Gastrocnemius medialis (tissue), 4 donors: ENCODE data around the gene ADAMTSL1. TPM values are rescaled to one million over a fixed set of nuclear protein-coding genes. Genes with fewer than 3 reads are reported as not detected.

ENCODE experiments used
- ATAC-seq, 2 donors: fragments of 150-250 bp; one replicate each; pipeline ENCODE4 v1.9.1; 2016
- DNase-seq, 2 donors: peaks; one replicate each; pipeline ENCODE4 v3.0.0-alpha.2; 2019
- H3K27ac ChIP-seq, 4 donors: fragments of 200-600 bp; sonication (generic); 1 replicate in 1 of 4; 2 replicates in 3 of 4; pipeline ENCODE4 v1.5.1; 2016 to 2018; ENCODE audit warnings: mild to moderate bottlenecking in 2 of 4, moderate library complexity in 1 of 4
- H3K27me3 ChIP-seq, 3 donors: fragments of 200-600 bp; sonication (generic) in 2 of 3; 1 replicate in 1 of 3; 2 replicates in 2 of 3; pipeline versions ENCODE4 v1.5.1 to v1.6.0; 2016 to 2019; ENCODE audit warnings: mild to moderate bottlenecking in 1 of 3, moderate library complexity in 1 of 3
- H3K36me3 ChIP-seq, 2 donors: fragments of 200-600 bp; sonication (generic) in 1 of 2; one replicate each; pipeline ENCODE4 v1.5.1; 2017 to 2018
- H3K4me1 ChIP-seq, 2 donors: fragments of 200-600 bp; sonication (generic) in 1 of 2; one replicate each; pipeline ENCODE4 v1.5.1; 2016 to 2017; ENCODE audit warnings: mild to moderate bottlenecking in 2 of 2
- H3K4me3 ChIP-seq, 4 donors: fragments of 200-600 bp; sonication (generic) in 3 of 4; 1 replicate in 1 of 4; 2 replicates in 3 of 4; pipeline ENCODE4 v1.5.1; 2016 to 2019; ENCODE audit warnings: mild to moderate bottlenecking in 2 of 4
- H3K9me3 ChIP-seq, 3 donors: fragments of 200-600 bp; sonication (generic) in 2 of 3; 1 replicate in 1 of 3; 2 replicates in 2 of 3; pipeline ENCODE4 v1.5.1; 2016 to 2019
- CTCF ChIP-seq, 5 experiments: fragments of 450-650 bp in 3 of 5; fragments of 200-600 bp in 2 of 5; sonication (generic) in 2 of 5; IDR thresholded peaks in 4 of 5; conservative IDR thresholded peaks in 1 of 5; 1 replicate in 4 of 5; 2 replicates in 1 of 5; pipeline ENCODE4 v1.5.1; 2016 to 2019; ENCODE audit warnings: antibody characterized with exemption in 5 of 5, mild to moderate bottlenecking in 3 of 5, moderate library complexity in 3 of 5
- POLR2A ChIP-seq, 2 donors: fragments of 450-650 bp; IDR thresholded peaks; one replicate each; pipeline ENCODE4 v1.6.1; 2017; ENCODE audit warnings: antibody characterized with exemption in 2 of 2, mild to moderate bottlenecking in 2 of 2, moderate library complexity in 2 of 2
- in situ Hi-C, 4 donors: fragments of 200-750 bp; cut with MboI; loops; one replicate each; pipeline versions ENCODE4 v1.15.0 to v1.8.0; 2017; ENCODE audit warnings: low sequenced_read_pairs in 4 of 4
- intact Hi-C: fragments of 100-400 bp; cut with DNase I; formaldehyde crosslinking; loops from one replicate; pipeline ENCODE4 v1.15.1; 2023; ENCODE audit warnings: low total_unique reads
- total RNA-seq, 4 donors: library from RNA; depleted of rRNA; stranded (reverse); fragments of >200 nt; gene quantifications; one replicate each; pipeline versions ENCODE4 v1.1.0 to v1.2.3, GENCODE V29; 2016

Gene ADAMTSL1
- total RNA-seq, 4 donors from 2014 or later, result 0.05 to 0.58 (median 0.28) TPM

GRCh38 chr9:18459962-18460584 is 13.9 kb upstream of the ADAMTSL1 start:
- intact Hi-C loops, result no loop called here
- H3K27me3 ChIP-seq, result no peaks in the 10 kb centered on the region
- no peak for DNase-seq
- in situ Hi-C loops, result no loop called here
- H3K27ac ChIP-seq, result no peak overlapping the region
- no peaks in the 10 kb centered on the region for H3K4me1 ChIP-seq
- H3K36me3 ChIP-seq, result no peaks in the 10 kb centered on the region
- no peak overlapping the region for H3K4me3 ChIP-seq
- no peaks in the 10 kb centered on the region for H3K9me3 ChIP-seq
- no peak for TF ChIP-seq CTCF (IDR thresholded peaks at IDR 0.05 in 4 of 5, conservative IDR thresholded peaks at IDR 0.05 in 1 of 5)
- no peak for TF ChIP-seq POLR2A (IDR thresholded peaks at IDR 0.05)
- peak; percentile 45 to 49 for ATAC-seq

DNA sequence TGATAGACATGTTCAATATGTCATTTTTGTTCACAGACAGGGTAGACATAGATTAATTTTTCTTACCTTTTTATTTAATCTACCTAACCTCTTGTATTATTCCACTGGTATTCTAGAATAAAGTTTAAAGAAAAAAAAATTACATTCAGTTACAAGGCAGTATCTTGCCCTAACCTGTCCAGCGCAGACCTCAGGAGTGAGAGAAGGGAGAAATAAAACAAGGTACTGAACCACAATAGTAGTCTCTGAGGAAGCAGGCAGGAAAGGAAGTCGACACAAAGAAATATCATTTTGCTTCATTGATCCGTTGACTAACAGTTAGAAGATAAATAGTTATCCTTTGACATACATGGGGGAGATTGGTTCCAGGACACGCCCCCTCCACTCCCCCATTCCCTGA is 12.5 kb upstream of the ADAMTSL1 start:
- no peak overlapping the region for H3K4me3 ChIP-seq
- no peak for DNase-seq
- ATAC-seq, result no peak
- in situ Hi-C loops (no loop called here), intact Hi-C loops (no loop called here)
- H3K27ac ChIP-seq, result no peak overlapping the region
- no peaks in the 10 kb centered on the region for H3K36me3 ChIP-seq
- H3K9me3 ChIP-seq, result no peaks in the 10 kb centered on the region
- TF ChIP-seq CTCF (IDR thresholded peaks at IDR 0.05 in 4 of 5, conservative IDR thresholded peaks at IDR 0.05 in 1 of 5) (no peak), POLR2A (IDR thresholded peaks at IDR 0.05) (no peak)
- no peaks in the 10 kb centered on the region for H3K4me1 ChIP-seq
- no peaks in the 10 kb centered on the region for H3K27me3 ChIP-seq

DNA sequence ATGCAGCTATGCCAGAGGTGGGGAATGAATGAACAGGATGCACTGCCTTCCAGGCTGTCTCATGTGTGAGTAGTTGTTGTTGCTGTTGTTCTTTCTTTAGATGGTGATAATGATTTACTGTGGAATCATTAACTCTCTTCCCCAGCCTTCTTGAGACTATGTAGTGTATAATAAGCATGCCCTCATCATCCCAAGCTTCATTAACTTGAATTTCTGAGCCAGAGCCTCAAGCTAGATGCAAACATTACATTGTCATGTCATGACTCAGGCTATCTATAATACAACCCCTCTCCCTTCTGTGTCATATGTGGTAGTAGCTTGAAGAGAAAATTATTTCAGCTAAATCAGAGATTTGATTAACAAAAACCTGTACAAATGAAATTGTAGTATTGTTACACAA is 10.0 kb upstream of the ADAMTSL1 start:
- H3K9me3 ChIP-seq, result no peaks in the 10 kb centered on the region
- H3K27me3 ChIP-seq, result no peaks in the 10 kb centered on the region
- no peak overlapping the region for H3K27ac ChIP-seq
- DNase-seq, result no peak
- no peaks in the 10 kb centered on the region for H3K36me3 ChIP-seq
- intact Hi-C loops, result no loop called here
- in situ Hi-C loops, result no loop called here
- H3K4me1 ChIP-seq, result no peaks in the 10 kb centered on the region
- no peak overlapping the region for H3K4me3 ChIP-seq
- no peak for TF ChIP-seq POLR2A (IDR thresholded peaks at IDR 0.05)
- no peak for TF ChIP-seq CTCF (IDR thresholded peaks at IDR 0.05 in 4 of 5, conservative IDR thresholded peaks at IDR 0.05 in 1 of 5)
- ATAC-seq, result no peak

DNA sequence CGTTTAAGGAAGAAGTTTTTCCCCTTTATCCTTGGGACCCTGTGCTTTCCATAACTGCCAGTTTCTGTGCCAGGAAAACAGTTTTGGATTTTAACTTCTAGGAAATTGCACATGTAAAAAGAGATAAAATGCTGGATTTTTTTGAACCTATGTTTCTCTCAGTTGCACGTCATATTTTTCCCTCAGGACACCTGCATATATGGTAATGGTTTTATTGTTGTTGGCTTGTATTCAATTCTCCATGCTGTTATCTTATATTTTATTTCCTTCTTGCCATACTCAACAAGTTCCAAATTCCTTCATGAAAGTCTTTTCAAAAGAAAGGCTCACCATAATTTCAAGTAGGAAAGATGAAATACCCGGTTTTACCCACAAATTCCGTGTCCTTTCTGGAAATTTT is 7.9 kb upstream of the ADAMTSL1 start:
- H3K4me1 ChIP-seq, result no peaks in the 10 kb centered on the region
- intact Hi-C loops, result no loop called here

More for the DNA sequence above, 7.9 kb upstream of the ADAMTSL1 start:
- no peak for ATAC-seq
- H3K36me3 ChIP-seq, result no peaks in the 10 kb centered on the region
- H3K27me3 ChIP-seq, result no peaks in the 10 kb centered on the region
- H3K27ac ChIP-seq, result no peak overlapping the region
- in situ Hi-C loops, result no loop called here
- H3K4me3 ChIP-seq, result no peak overlapping the region
- no peak for DNase-seq
- TF ChIP-seq CTCF (IDR thresholded peaks at IDR 0.05 in 4 of 5, conservative IDR thresholded peaks at IDR 0.05 in 1 of 5) (no peak), POLR2A (IDR thresholded peaks at IDR 0.05) (no peak)
- H3K9me3 ChIP-seq, result no peaks in the 10 kb centered on the region
